Measurements from ENCODE around the gene STOX2.
"Not testable (repeated sequence)": the region's sequence is repeated elsewhere in the genome, so short reads cannot be mapped to it uniquely, and the experiment has no call there.

STOX2 gene

GRCh38 chr4:184028561-184029374 lies 123.7 kb downstream of the STOX2 start:
- DNase-seq = no peak

GRCh38 chr4:184030036-184030435 lies 124.9 kb downstream of the STOX2 start:
- no peak for DNase-seq

DNA sequence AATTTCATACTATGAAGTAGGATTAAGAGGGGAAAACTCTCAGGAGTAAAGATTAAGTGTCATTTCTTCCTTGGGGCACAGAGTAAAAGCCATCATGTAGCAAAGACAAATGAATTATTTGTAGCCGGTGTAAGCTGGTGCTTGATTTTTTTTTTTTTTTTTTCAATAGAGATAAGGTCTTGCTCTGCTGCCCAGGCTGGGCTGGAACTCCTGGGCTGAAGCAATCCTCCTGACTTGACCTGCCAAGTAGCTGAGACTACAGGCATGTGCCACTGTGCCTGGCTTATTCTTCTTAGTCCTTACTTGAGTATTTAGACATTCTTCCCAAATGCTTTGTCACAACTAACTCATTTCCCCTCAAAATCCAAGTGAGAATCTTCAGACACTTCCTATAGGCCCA lies 125.7 kb downstream of the STOX2 start:
- no peak for DNase-seq

- DNase-seq = no peak
Measured at GRCh38 chr4:184032091-184032490, 127.0 kb downstream of the STOX2 start.

DNA sequence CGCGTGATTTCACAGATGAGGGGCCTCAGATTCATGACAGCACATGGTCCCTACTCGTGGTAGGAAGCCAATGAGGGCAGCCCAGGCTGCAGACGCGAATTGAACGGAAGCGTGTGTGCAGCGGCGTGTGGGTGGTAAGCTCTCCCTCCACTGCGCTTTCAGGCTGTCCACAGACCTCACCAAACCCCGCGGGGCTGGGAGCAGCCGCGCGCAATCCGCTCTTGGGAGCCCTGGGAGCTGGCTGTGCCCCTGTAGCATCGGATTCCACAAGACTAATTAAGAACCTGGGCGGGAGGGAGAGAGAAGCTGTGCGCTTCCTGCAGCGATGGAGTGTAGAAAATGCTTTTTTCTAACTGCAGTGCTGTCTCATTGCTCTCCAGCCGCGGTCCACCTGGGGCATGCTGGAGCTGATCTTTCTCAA lies 134.9 kb downstream of the STOX2 start:
- peak; percentile 82 for DNase-seq

- DNase-seq = no peak
Measured at GRCh38 chr4:184041156-184041555, 136.0 kb downstream of the STOX2 start.

GRCh38 chr4:184046148-184046547 lies 141.0 kb downstream of the STOX2 start:
- DNase-seq = peak; percentile 35

- not testable (repeated sequence) for DNase-seq
Measured at GRCh38 chr4:184051262-184051661, 146.2 kb downstream of the STOX2 start.

DNA sequence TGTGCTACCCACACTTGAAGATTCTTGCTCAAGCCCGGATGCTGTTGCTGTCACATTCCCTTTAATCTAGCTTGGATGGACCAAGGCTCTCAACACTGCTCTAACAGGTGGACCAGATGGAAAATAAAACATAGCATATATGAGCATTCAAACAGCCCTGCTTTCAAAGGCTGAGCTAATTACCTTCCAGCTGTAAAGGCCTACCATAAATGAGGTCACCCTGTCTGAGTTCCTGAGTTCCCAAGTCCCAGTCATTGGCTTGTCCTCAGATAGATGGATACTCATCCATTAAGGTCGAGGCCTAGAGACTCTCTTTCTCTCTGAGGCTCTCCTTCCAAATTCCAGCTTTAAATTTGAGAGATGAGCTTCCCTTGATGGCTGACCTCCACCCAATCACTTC lies 147.5 kb downstream of the STOX2 start:
- DNase-seq = no peak

GRCh38 chr4:184053434-184053833 lies 148.3 kb downstream of the STOX2 start:
- DNase-seq = peak; percentile 11

DNA sequence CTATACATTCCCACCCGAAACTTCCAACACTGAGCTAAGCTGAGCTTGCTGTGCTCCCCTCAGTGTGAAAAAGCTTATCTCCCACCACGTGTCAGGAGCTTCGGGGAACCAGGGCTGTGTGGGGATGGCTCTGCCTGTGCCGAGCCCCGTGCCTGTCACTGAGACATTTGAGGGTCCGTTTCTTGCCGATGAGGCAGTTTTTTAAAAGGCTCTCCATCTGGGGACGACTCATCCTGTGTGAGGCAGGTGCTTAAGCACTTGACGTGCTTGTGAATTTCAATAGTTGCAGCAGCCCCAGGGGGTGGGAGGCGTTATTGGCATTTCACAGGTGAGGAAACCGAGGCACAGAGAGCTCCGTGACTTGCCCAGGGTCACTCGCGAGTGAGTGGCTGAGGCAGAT lies 151.8 kb downstream of the STOX2 start:
- no peak for DNase-seq

- DNase-seq = no peak
Measured at GRCh38 chr4:184058026-184058425, 152.9 kb downstream of the STOX2 start.

DNA sequence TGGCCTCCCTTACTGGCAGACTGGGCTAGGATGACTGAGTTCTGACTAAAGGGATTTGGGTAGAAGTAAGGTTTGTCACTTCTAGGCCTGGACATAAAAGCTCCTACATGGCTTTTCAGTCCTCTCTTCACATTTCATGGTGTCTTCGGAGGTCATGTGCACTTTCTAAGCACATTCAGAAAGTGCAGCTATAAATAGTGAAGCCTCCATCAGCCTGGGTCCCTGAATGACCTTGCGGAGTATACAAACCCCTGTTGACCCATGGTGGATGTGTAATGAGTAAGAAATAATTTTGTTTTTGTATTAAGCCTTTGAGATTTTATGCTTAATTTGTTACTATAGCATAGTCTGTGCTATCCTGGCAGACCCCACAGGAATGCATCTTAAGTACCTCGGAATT lies 154.0 kb downstream of the STOX2 start:
- DNase-seq = no peak

GRCh38 chr4:184061582-184061981 lies 156.5 kb downstream of the STOX2 start:
- DNase-seq = no peak

DNA sequence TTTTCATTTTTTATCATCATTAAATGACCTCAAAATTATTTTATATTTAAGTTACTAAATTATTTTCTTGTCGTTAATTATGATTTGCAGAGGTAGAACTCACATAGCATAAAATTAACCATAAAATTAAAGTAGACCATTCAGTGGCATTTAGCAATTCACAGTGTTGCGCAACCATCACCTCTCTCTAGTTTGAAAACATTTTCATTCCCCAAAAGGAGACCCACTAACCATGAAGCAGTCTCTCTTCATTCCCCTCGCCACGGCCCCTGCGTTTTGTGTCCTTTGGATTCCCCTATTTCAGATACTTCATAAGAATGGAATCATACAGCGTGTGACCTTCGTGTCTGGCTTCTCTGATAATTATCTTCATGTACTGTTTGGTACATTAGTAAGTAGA lies 157.7 kb downstream of the STOX2 start:
- DNase-seq = no peak

DNA sequence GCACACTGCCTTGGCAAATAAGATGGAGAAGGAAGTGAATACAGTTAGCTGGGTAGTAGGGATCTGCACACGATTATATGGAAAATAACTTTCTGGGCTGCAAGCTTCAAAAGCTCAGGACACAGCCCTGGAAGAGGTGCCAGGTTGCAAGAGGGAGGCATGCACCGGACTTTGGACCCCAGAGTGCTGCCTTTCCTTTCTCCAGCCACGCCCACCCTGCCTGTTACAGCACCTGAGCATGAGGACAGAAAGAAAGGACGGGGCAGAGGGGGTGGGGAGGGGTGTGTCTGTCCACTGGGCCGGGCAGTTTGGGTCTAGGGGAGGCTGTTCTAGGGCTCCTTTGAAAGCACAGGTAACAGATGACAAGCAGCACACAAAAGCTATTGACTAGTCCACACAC lies 159.8 kb downstream of the STOX2 start:
- DNase-seq = no peak

DNA sequence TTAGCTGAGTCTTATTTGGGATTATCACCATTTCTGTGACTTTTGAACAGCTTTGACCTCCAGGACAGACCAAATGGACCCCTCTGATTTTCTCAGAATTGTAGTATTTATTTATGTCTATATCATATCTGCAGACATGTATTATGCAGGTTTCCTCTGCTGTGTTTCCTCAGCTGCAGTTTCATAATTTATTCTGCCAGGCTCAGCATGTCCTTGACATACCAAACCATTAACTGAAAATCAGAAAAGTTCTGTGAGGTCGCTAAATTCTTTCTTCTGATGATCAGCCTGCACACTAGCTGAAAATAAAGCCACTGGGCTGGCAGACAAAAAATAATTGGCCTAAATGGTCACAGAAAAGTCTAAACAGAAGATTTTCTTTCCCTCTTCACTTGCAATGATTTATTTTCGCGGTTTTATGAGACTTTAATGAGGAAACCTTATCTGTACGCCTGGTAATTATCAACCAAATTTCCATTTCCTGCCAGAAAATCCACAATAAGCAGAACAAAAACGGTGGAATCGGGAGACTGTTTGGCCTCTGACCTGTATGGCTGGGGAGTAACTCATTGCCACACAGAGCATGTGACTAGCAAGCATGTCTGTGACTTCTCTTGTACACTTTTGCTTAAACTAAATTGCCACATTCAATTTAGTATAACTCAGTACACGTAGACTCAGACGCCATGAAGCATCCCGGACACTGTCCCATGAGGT lies 161.6 kb downstream of the STOX2 start:
- no peak for DNase-seq

DNA sequence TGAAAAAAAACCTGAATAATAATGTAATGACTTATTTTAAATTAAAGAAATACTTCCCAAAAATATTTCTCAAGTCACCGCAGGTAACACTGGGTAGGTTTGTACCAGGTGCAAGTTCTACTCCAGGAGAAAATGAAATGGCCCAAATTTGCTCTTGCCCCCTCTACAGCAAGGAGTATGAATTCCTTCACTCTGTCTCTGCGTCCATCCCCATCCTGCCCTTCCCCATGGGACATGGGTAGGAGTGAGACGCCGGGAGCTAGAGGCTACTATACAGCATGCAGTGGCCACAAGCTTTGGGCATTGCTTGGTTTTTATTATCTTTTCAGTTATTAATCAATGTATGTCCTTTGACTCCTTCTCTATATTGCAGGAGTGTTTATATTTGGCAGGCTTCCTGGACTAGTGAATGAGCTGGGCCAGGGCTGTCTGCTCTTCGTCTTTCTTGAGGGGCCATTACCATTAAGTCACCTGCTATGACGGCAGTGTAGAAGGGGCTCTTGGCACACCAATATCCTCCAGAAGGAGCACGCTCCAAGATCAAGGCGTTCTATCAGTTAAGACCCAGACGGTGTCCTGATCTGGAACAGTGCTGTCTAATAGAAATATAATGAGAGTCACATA lies 162.9 kb downstream of the STOX2 start:
- DNase-seq = no peak

Measured in eye (tissue), 1 donor.